OCI-LY7 (cell line): Measurements from ENCODE around the gene SETBP1. TPM values are rescaled to one million over a fixed set of nuclear protein-coding genes. Genes with fewer than 3 reads are reported as not detected.

Experiments
- BruUV-seq: library from RNA; stranded (reverse); fragments of 400-500 nt; replicated peaks from 2 replicates; lab custom pipeline; 2021; lab: Mats Ljungman, UMichigan
- CTCF ChIA-PET: fragments of 300-600 bp; sonication (Branson Sonifier 250); formaldehyde crosslinking; loops from one replicate; lab custom pipeline; 2022; ENCODE audit warnings: antibody characterized with exemption; ENCODE audit not compliant: unreplicated experiment; lab: Charles Lee
- POLR2A ChIA-PET: fragments of 300-600 bp; sonication (Branson Sonifier 250); formaldehyde crosslinking; loops from one replicate; lab custom pipeline; 2022; ENCODE audit warnings: antibody characterized with exemption; lab: Charles Lee
- DNase-seq: peaks from one replicate; pipeline ENCODE4 v3.0.0-alpha.2; 2015; ENCODE audit warnings: low spot score
- H2AFZ ChIP-seq: fragments of 200-600 bp; sonication (generic), shearing (Covaris generic); 2 replicates; pipeline ENCODE4 v1.6.1; 2014; ENCODE audit warnings: mild to moderate bottlenecking, antibody characterized with exemption, low read length, moderate library complexity
- H3K27ac ChIP-seq: fragments of 200-600 bp; sonication (generic); 2 replicates; pipeline ENCODE4 v1.5.1; 2014; ENCODE audit warnings: mixed run types, low read depth, mild to moderate bottlenecking, moderate library complexity, low read length, inconsistent platforms; ENCODE audit not compliant: poor library complexity, severe bottlenecking
- H3K36me3 ChIP-seq: fragments of 200-600 bp; sonication (generic); 2 replicates; pipeline ENCODE4 v1.6.1; 2014; ENCODE audit warnings: mild to moderate bottlenecking, antibody characterized with exemption, low read length, moderate library complexity, mixed read lengths; ENCODE audit not compliant: insufficient read depth
- H3K4me1 ChIP-seq: fragments of 200-600 bp; sonication (generic); 2 replicates; pipeline ENCODE4 v1.5.1; 2014; ENCODE audit warnings: mild to moderate bottlenecking, low read length; ENCODE audit not compliant: insufficient read depth, poor library complexity, severe bottlenecking
- H3K4me2 ChIP-seq: fragments of 200-600 bp; sonication (generic); 2 replicates; pipeline ENCODE4 v1.6.1; 2014; ENCODE audit warnings: mild to moderate bottlenecking, low read length
- H3K4me3 ChIP-seq: fragments of 200-600 bp; sonication (generic); 2 replicates; pipeline ENCODE4 v1.5.1; 2014; ENCODE audit warnings: mild to moderate bottlenecking, low read depth, low read length; ENCODE audit not compliant: poor library complexity, severe bottlenecking
- H3K79me2 ChIP-seq: fragments of 200-600 bp; sonication (generic); 2 replicates; pipeline ENCODE4 v1.6.1; 2016; ENCODE audit warnings: low read depth, mild to moderate bottlenecking, low read length, moderate library complexity, mixed read lengths; ENCODE audit not compliant: insufficient read depth
- H3K9me2 ChIP-seq: fragments of 200-600 bp; sonication (generic); 2 replicates; pipeline ENCODE4 v1.6.1; 2016; ENCODE audit warnings: mild to moderate bottlenecking, low read length, mixed read lengths; ENCODE audit not compliant: insufficient read depth
- H3K9me3 ChIP-seq: fragments of 200-600 bp; sonication (generic); 2 replicates; pipeline ENCODE4 v1.6.1; 2014; ENCODE audit warnings: mild to moderate bottlenecking, mixed run types, low read length, mixed read lengths
- H4K20me1 ChIP-seq: fragments of 200-600 bp; sonication (generic); 2 replicates; pipeline ENCODE4 v1.6.1; 2014; ENCODE audit warnings: mild to moderate bottlenecking, antibody characterized with exemption, low read length, moderate library complexity, mixed read lengths; ENCODE audit not compliant: insufficient read depth
- EZH2phosphoT487 ChIP-seq: fragments of 200-600 bp; sonication (generic); IDR thresholded peaks from 2 replicates; pipeline ENCODE4 v1.6.1; 2018; ENCODE audit warnings: low read depth, borderline replicate concordance, mild to moderate bottlenecking, mixed run types, antibody characterized with exemption, low read length, moderate library complexity, mixed read lengths
- intact Hi-C: fragments of 100-400 bp; cut with micrococcal nuclease; formaldehyde crosslinking; loops from one replicate; pipeline ENCODE4 v1.10.0; 2022; ENCODE audit not compliant: unreplicated experiment
- total RNA-seq, 2 experiments: library from RNA; depleted of rRNA in 1 of 2; stranded (reverse); fragments of >200 nt in 1 of 2; shearing (Covaris generic) in 1 of 2; gene quantifications; 2 replicates each; pipeline ENCODE4 v1.2.3, GENCODE V29; 2014 to 2022
- TF ChIP-seq, protein P1 (sequence below): fragments of 200-600 bp; sonication (generic); conservative IDR thresholded peaks from 2 replicates; pipeline ENCODE4 v1.5.1; 2014; ENCODE audit warnings: mild to moderate bottlenecking, antibody characterized with exemption, low read length, moderate library complexity, mixed read lengths

Gene SETBP1
- total RNA-seq, 2 experiments from 2014 or later: 2.6 to 9.1 TPM

- intact Hi-C loops: no loop called here
Observed at GRCh38 chr18:44977856-44978255, 297.2 kb downstream of the SETBP1 start.

DNA sequence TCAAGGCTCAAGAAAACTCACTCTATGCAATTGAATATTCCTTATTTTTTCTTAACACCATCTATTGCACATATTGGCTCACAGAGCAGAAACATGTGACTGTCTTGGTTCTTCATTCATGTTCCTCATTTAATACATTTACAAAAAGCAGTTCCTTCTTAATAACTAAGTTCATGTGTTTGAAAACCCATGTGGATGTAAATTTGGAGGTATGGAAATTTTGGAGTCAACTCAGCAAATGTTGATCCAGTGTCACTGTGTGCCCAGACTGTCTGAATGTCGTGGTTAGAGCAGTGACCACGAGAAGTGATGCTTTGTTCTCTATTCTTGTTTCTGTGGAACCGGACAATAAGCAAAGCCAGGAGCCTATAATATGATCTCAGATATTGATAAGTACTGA is 299.1 kb downstream of the SETBP1 start:
- intact Hi-C loops: no loop called here
- no peaks in the 10 kb centered on the region for H4K20me1 ChIP-seq
- H3K36me3 ChIP-seq: no peaks in the 10 kb centered on the region
- ChIA-PET POLR2A (no interaction called here), CTCF (no interaction called here)
- no peaks in the 10 kb centered on the region for H3K9me2 ChIP-seq
- no peak overlapping the region for H2AFZ ChIP-seq
- BruUV-seq: no TSS peak
- H3K9me3 ChIP-seq: no peaks in the 10 kb centered on the region
- H3K4me1 ChIP-seq: no peaks in the 10 kb centered on the region
- no peak for DNase-seq
- no peak overlapping the region for H3K4me2 ChIP-seq
- H3K79me2 ChIP-seq: no peaks in the 10 kb centered on the region
- H3K27ac ChIP-seq: no peak overlapping the region
- no peak overlapping the region for H3K4me3 ChIP-seq
- TF ChIP-seq, protein P1, sequence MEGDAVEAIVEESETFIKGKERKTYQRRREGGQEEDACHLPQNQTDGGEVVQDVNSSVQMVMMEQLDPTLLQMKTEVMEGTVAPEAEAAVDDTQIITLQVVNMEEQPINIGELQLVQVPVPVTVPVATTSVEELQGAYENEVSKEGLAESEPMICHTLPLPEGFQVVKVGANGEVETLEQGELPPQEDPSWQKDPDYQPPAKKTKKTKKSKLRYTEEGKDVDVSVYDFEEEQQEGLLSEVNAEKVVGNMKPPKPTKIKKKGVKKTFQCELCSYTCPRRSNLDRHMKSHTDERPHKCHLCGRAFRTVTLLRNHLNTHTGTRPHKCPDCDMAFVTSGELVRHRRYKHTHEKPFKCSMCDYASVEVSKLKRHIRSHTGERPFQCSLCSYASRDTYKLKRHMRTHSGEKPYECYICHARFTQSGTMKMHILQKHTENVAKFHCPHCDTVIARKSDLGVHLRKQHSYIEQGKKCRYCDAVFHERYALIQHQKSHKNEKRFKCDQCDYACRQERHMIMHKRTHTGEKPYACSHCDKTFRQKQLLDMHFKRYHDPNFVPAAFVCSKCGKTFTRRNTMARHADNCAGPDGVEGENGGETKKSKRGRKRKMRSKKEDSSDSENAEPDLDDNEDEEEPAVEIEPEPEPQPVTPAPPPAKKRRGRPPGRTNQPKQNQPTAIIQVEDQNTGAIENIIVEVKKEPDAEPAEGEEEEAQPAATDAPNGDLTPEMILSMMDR: no peak
- no peak for TF ChIP-seq EZH2phosphoT487

More at GRCh38 chr18:44977856-44978255, 297.2 kb downstream of the SETBP1 start:
- no peak overlapping the region for H3K27ac ChIP-seq
- CTCF ChIA-PET: no interaction called here
- no peak overlapping the region for H3K4me2 ChIP-seq
- H4K20me1 ChIP-seq: no peaks in the 10 kb centered on the region
- H3K4me1 ChIP-seq: no peaks in the 10 kb centered on the region
- POLR2A ChIA-PET: no interaction called here
- no peaks in the 10 kb centered on the region for H3K36me3 ChIP-seq
- no peaks in the 10 kb centered on the region for H3K79me2 ChIP-seq
- no peaks in the 10 kb centered on the region for H3K9me3 ChIP-seq
- BruUV-seq: no TSS peak
- no peaks in the 10 kb centered on the region for H3K9me2 ChIP-seq
- no peak for DNase-seq
- no peak overlapping the region for H3K4me3 ChIP-seq
- no peak for TF ChIP-seq EZH2phosphoT487
- TF ChIP-seq, protein P1: no peak
- no peak overlapping the region for H2AFZ ChIP-seq

DNA sequence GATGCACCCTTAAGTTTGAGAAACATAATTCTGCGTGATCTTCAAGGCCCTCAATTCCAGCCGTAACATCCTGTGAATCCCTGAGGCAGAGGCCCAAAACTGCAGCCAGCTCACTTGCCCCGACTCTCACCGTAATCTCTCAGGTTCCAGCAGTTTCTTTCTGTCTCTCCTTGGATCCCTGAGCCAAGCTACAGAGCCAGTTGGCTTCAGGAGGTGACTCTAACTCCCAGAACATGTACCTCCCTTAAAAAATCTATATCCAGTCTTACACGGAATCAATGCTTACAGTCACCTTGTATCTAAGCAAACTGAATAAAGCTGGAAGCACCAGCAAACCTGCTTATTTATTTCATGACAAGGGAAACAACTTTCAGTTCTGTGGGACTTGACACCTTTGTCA is 300.4 kb downstream of the SETBP1 start:
- Histone ChIP-seq H4K20me1 (no peaks in the 10 kb centered on the region), H2AFZ (no peak overlapping the region), H3K36me3 (no peaks in the 10 kb centered on the region), H3K27ac (no peak overlapping the region), H3K79me2 (no peaks in the 10 kb centered on the region), H3K9me2 (no peaks in the 10 kb centered on the region), H3K4me3 (no peak overlapping the region), H3K9me3 (no peaks in the 10 kb centered on the region), H3K4me1 (no peaks in the 10 kb centered on the region), H3K4me2 (no peak overlapping the region)
- CTCF ChIA-PET: no interaction called here
- POLR2A ChIA-PET: interaction anchor here (1.0 kb wide), 1 partner anchor 22 kb away, joined by 3 read pairs; no protein-coding TSS in a partner anchor
- TF ChIP-seq, protein P1: no peak
- no peak for TF ChIP-seq EZH2phosphoT487
- intact Hi-C loops: no loop called here
- no TSS peak for BruUV-seq
- no peak for DNase-seq
